IPS-NIHi7 (cell line): Measurements from ENCODE around the gene IL18.
"Not testable (repeated sequence)": the region's sequence is repeated elsewhere in the genome, so short reads cannot be mapped to it uniquely, and the experiment has no call there.

Experiments
- DNase-seq: peaks from one replicate; pipeline ENCODE4 v3.0.0; 2012; ENCODE audit warnings: mixed read lengths; ENCODE audit errors: extremely low spot score

The IL18 gene

GRCh38 chr11:112121981-112122615 is 41.8 kb downstream of the IL18 start:
- no peak for DNase-seq

DNA sequence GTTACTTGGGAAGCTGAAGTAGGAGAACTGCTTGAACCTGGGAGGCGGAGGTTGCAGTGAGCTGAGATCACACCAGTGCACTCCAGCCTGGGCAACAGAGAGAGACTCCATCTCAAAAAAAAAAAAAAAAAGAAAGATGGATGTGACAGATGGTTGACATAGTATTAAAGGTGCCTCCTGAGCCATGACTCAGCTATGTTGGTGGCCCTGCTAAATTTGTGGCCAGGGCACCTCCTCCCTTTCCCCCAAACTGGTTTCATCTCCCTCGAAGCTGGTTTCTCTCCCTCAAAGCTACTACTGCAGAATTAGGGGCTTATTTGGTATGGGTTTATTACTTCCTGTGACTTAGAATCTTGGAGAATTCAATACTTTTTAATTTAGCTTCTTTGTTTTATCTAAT is 45.7 kb downstream of the IL18 start:
- no peak for DNase-seq

GRCh38 chr11:112115386-112115785 is 48.5 kb downstream of the IL18 start:
- no peak for DNase-seq

GRCh38 chr11:112114460-112114859 is 49.4 kb downstream of the IL18 start:
- DNase-seq, result no peak

DNA sequence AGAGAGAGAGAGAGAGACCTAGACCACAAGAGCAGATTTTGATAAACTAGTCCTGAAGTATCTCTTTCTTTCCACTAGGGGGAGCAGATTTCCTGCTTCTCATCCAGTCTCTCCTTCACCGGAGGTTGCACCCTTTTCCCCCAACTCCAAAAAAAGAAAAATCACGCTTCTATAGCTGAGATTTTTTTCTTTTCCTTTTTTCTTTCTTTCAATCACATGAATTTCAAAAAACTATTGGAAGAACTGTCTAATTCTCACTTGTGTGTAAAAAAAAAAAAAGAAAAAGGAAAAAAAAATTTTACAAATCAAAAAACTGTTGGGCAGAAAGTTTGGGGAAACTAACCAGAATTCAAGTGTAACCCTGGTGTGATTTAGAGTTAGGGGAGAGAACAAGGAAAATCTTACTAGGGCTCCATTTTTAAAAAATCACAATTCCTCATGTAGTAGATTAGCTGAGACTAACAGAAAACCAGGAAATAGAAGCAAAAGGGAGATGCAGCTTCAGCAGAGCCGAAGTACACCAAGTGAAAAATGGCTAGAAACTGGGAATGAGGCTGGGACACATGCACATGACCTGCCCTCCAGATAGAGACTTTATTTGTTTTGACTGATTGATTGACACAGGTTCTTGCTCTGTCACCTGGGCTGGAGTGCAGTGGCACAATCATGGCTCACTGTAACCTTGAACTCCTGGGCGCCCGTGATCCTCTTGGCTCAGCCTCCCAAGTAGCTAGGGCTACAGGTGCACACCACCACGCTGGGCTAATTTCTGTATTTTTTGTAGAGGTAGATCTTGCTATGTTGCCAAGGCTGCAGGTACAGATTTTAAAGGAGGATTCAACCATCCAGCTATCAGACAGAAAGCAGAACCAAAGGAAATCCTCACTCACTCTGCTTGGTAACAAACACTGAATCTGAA is 50.1 kb downstream of the IL18 start:
- peak; percentile 71 for DNase-seq

GRCh38 chr11:112106070-112106469 is 57.8 kb downstream of the IL18 start:
- no peak for DNase-seq

DNA sequence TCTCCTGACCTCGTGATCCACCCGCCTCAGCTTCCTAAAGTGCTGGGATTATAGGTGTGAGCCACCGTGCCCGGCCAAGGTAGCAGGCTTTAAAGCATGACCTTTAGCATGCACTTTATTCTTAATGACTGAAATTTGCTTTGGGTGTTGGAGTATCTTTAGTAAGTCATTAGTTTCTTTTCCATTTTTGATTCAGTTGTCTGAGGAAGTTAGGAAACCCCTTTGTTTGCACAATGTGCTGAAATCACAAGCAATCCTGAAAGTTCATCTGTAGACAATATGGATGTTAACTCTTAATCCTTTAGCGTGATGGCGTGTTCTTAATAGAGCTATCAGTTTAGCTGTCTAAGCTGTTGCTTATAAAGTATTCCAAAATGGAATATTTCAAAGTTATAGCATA is 60.4 kb downstream of the IL18 start:
- no peak for DNase-seq

DNA sequence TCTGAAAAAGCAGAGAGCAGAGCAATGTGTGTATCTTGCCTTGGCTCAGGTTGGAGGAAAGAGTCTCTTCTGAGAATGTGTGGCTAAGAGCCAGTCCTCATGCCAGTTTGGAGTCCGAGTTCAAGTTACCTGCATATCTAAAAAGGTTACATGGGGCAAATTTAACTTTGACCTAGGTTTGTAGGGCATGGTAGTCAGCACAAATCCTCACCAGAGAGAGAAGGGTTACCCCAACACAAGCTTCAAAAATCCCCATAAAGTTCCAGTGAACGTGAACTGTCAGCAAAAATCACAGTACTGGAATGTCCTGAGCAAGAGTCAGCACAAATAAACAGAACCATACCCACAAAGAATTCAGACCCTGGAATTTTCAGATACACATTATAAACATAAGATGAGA is 63.4 kb downstream of the IL18 start:
- DNase-seq, result no peak

- no peak for DNase-seq
Measured at GRCh38 chr11:112097734-112098528, 66.0 kb downstream of the IL18 start.

GRCh38 chr11:112096194-112096593 is 67.7 kb downstream of the IL18 start:
- no peak for DNase-seq

- not testable (repeated sequence) for DNase-seq
Measured at GRCh38 chr11:112095302-112095701, 68.6 kb downstream of the IL18 start.
